Smooth muscle cell (in vitro differentiated cells): ENCODE results near the gene SLC39A12. TPM values are rescaled to one million over a fixed set of nuclear protein-coding genes. Genes with fewer than 3 reads are reported as not detected.

ENCODE experiments used
- DNase-seq: peaks from one replicate; lab custom pipeline; 2025; ENCODE audit not compliant: unreplicated experiment; lab: John Stamatoyannopoulos, UW
- H2AFZ ChIP-seq: fragments of 200-600 bp; sonication (generic); 2 replicates; pipeline ENCODE4 v1.6.0; 2016; ENCODE audit warnings: antibody characterized with exemption, low read depth, mild to moderate bottlenecking
- H3F3A ChIP-seq: fragments of 200-600 bp; sonication (generic); 2 replicates; pipeline ENCODE4 v1.6.0; 2017; ENCODE audit warnings: antibody characterized with exemption, low read depth
- H3K27ac ChIP-seq: fragments of 200-600 bp; sonication (generic); 2 replicates; pipeline ENCODE4 v1.5.1; 2016; ENCODE audit warnings: low read depth, mild to moderate bottlenecking
- H3K27me3 ChIP-seq: fragments of 200-600 bp; sonication (generic); 2 replicates; pipeline ENCODE4 v1.6.1; 2016; ENCODE audit warnings: low read depth, mild to moderate bottlenecking
- H3K36me3 ChIP-seq: fragments of 200-600 bp; sonication (generic); 2 replicates; pipeline ENCODE4 v1.5.1; 2016; ENCODE audit warnings: low read depth
- H3K4me1 ChIP-seq: fragments of 200-600 bp; sonication (generic); 2 replicates; pipeline ENCODE4 v1.5.1; 2016; ENCODE audit warnings: low read depth
- H3K4me2 ChIP-seq: fragments of 200-600 bp; sonication (generic); 2 replicates; pipeline ENCODE4 v1.6.0; 2016; ENCODE audit warnings: mild to moderate bottlenecking
- H3K4me3 ChIP-seq: fragments of 200-600 bp; sonication (generic); 2 replicates; pipeline ENCODE4 v1.5.1; 2016; ENCODE audit warnings: mild to moderate bottlenecking
- H3K79me2 ChIP-seq: fragments of 200-600 bp; sonication (generic); 2 replicates; pipeline ENCODE4 v1.6.0; 2016; ENCODE audit warnings: low read depth, mild to moderate bottlenecking
- H3K9ac ChIP-seq: fragments of 200-600 bp; sonication (generic); 2 replicates; pipeline ENCODE4 v1.6.0; 2016; ENCODE audit warnings: low read depth
- H3K9me3 ChIP-seq: fragments of 200-600 bp; sonication (generic); replicated peaks from 2 replicates; pipeline ENCODE4 v1.5.1; 2016; ENCODE audit warnings: low read depth
- H4K20me1 ChIP-seq: fragments of 200-600 bp; sonication (generic); 2 replicates; pipeline ENCODE4 v1.6.0; 2016; ENCODE audit warnings: low read depth
- WGBS: methylation state at CpG from one replicate; pipeline ENCODE4 v1.1.7; 2016; ENCODE audit warnings: low lambda C conversion rate; 5-methylcytosine and 5-hydroxymethylcytosine counted together
- polyA plus RNA-seq: library from polyadenylated mRNA; unstranded; fragments of >200 nt; fragmentation: Nextera tagmentation; extraction: Ambion mirVana; gene quantifications from 2 replicates; pipeline ENCODE4 v1.2.1, GENCODE V29; 2016
- total RNA-seq: library from RNA; depleted of rRNA; stranded (reverse); fragments of >200 nt; gene quantifications from 2 replicates; pipeline ENCODE4 v1.2.3, GENCODE V29; 2014
- TF ChIP-seq, protein P1 (sequence below): fragments of 200-600 bp; sonication (generic); IDR thresholded peaks from 2 replicates; pipeline ENCODE4 v1.5.1; 2017; ENCODE audit warnings: borderline replicate concordance, mild to moderate bottlenecking, antibody characterized with exemption; ENCODE audit not compliant: insufficient read depth, poor library complexity, severe bottlenecking

SLC39A12 gene
- total and polyA plus RNA-seq, 2 experiments from 2014 or later, result not detected

DNA sequence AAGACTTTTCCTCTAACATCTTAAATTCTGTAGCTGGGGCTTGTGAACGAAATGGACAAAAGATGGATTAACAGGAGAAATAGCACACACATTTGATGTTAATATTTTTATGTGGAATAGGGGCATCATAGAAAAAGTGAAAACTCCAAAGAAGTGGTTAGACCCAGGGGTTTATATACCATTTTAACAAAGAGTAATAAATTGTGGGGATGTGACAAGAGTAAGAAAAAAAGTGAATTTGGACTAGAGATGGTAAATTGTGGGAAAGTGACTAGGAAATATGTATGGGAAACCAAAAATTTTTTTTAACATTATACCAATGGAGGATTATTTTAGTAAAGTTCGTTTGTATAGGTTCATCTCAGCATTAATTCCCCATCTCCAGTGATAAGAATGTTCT lies 8.2 kb downstream of the SLC39A12 start:
- Histone ChIP-seq H3K27ac (no peak overlapping the region), H3K79me2 (no peaks in the 10 kb centered on the region), H3K27me3 (peaks cover 16% of the 10 kb centered on the region), H3K4me3 (no peak overlapping the region), H3K4me1 (no peaks in the 10 kb centered on the region), H2AFZ (no peak overlapping the region), H3K9ac (no peak overlapping the region), H3K36me3 (no peaks in the 10 kb centered on the region), H3F3A (no peaks in the 10 kb centered on the region), H3K9me3 (no peaks in the 10 kb centered on the region), H3K4me2 (no peak overlapping the region), H4K20me1 (no peaks in the 10 kb centered on the region)
- no peak for DNase-seq
- 74% methylated on average over 2 of the region's 2 CpGs for WGBS
- TF ChIP-seq, protein P1, sequence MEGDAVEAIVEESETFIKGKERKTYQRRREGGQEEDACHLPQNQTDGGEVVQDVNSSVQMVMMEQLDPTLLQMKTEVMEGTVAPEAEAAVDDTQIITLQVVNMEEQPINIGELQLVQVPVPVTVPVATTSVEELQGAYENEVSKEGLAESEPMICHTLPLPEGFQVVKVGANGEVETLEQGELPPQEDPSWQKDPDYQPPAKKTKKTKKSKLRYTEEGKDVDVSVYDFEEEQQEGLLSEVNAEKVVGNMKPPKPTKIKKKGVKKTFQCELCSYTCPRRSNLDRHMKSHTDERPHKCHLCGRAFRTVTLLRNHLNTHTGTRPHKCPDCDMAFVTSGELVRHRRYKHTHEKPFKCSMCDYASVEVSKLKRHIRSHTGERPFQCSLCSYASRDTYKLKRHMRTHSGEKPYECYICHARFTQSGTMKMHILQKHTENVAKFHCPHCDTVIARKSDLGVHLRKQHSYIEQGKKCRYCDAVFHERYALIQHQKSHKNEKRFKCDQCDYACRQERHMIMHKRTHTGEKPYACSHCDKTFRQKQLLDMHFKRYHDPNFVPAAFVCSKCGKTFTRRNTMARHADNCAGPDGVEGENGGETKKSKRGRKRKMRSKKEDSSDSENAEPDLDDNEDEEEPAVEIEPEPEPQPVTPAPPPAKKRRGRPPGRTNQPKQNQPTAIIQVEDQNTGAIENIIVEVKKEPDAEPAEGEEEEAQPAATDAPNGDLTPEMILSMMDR, result no peak

- H3K9ac ChIP-seq, result no peak overlapping the region
- no peaks in the 10 kb centered on the region for H3K4me1 ChIP-seq
- TF ChIP-seq, protein P1, result no peak
- peak overlapping the region; percentile 34 for H3K27ac ChIP-seq
- WGBS, result 87% methylated on average over 4 of the region's 4 CpGs
- no peaks in the 10 kb centered on the region for H4K20me1 ChIP-seq
- H3K36me3 ChIP-seq, result no peaks in the 10 kb centered on the region
- H3K27me3 ChIP-seq, result no peaks in the 10 kb centered on the region
- H3F3A ChIP-seq, result no peaks in the 10 kb centered on the region
- H3K4me2 ChIP-seq, result no peak overlapping the region
- H3K79me2 ChIP-seq, result no peaks in the 10 kb centered on the region
- no peak for DNase-seq
- H2AFZ ChIP-seq, result no peak overlapping the region
- H3K4me3 ChIP-seq, result no peak overlapping the region
- no peaks in the 10 kb centered on the region for H3K9me3 ChIP-seq
Observed at GRCh38 chr10:17961551-17962422, 10.1 kb downstream of the SLC39A12 start.

DNA sequence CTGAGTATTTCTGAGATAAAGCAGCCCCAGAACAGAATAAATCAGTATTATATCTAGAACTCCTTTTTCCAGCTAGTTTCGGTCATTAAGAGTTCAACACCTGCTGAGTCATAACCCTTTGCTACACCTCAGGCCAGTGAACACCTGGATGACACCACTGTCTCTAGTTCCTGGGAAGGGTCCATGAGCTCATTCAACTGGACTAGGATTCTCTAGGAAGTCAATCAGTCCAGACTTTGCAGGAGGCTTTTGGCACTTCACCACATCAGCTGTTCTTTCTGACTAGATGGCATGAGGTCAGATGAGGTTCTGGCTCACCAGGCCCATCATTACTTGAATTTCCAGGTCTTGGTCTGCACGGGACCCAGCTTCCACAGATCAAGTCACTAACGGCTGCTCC lies 11.7 kb downstream of the SLC39A12 start:
- no peak for DNase-seq
- H3F3A ChIP-seq, result no peaks in the 10 kb centered on the region
- H2AFZ ChIP-seq, result no peak overlapping the region
- no peak overlapping the region for H3K9ac ChIP-seq
- TF ChIP-seq, protein P1, result no peak
- H3K79me2 ChIP-seq, result no peaks in the 10 kb centered on the region
- no peaks in the 10 kb centered on the region for H3K4me1 ChIP-seq
- H3K4me3 ChIP-seq, result no peak overlapping the region
- no peak overlapping the region for H3K27ac ChIP-seq
- H3K9me3 ChIP-seq, result no peaks in the 10 kb centered on the region
- H3K27me3 ChIP-seq, result no peaks in the 10 kb centered on the region
- H3K4me2 ChIP-seq, result no peak overlapping the region
- no peaks in the 10 kb centered on the region for H3K36me3 ChIP-seq
- 89% methylated on average over 3 of the region's 3 CpGs for WGBS
- H4K20me1 ChIP-seq, result no peaks in the 10 kb centered on the region
